NCI-H526 (cell line): ENCODE measurements around the gene IL12RB2.

Experiments used
- DNase-seq, 2 experiments: peaks; one replicate each; lab custom pipeline; 2025; lab: John Stamatoyannopoulos, UW

IL12RB2 gene

GRCh38 chr1:67307251-67308060, at the start of gene IL12RB2:
TSS of gene IL12RB2 (plus strand) at chr1:67307873. CDS start at chr1:67320369, 12,496 bp downstream.
- peak; percentile 57 to 73 for DNase-seq

- peak in 1 of 2 experiments; percentile 15 for DNase-seq
Observed at GRCh38 chr1:67261680-67262079, 46.0 kb upstream of the IL12RB2 start.

- no peak for DNase-seq
Observed at GRCh38 chr1:67262735-67263134, 44.9 kb upstream of the IL12RB2 start.

GRCh38 chr1:67264152-67264551, 43.5 kb upstream of the IL12RB2 start:
- no peak for DNase-seq

GRCh38 chr1:67264899-67265298, 42.8 kb upstream of the IL12RB2 start:
- no peak for DNase-seq

- DNase-seq, result no peak
Observed at GRCh38 chr1:67269061-67269460, 38.6 kb upstream of the IL12RB2 start.

GRCh38 chr1:67270541-67270940, 37.1 kb upstream of the IL12RB2 start:
- no peak for DNase-seq

- no peak for DNase-seq
Observed at GRCh38 chr1:67273591-67273990, 34.1 kb upstream of the IL12RB2 start.

- DNase-seq, result peak in 1 of 2 experiments; percentile 41
Observed at GRCh38 chr1:67274623-67275325, 32.9 kb upstream of the IL12RB2 start.

GRCh38 chr1:67280696-67281095, 27.0 kb upstream of the IL12RB2 start:
- no peak for DNase-seq

- DNase-seq, result no peak
Observed at GRCh38 chr1:67281244-67281643, 26.4 kb upstream of the IL12RB2 start.

- no peak for DNase-seq
Observed at GRCh38 chr1:67285780-67286488, 21.7 kb upstream of the IL12RB2 start.

- no peak for DNase-seq
Observed at GRCh38 chr1:67290236-67290635, 17.4 kb upstream of the IL12RB2 start.

- no peak for DNase-seq
Observed at GRCh38 chr1:67294836-67295617, 12.6 kb upstream of the IL12RB2 start.

- DNase-seq, result peak in 1 of 2 experiments; percentile 18
Observed at GRCh38 chr1:67298762-67299161, 8.9 kb upstream of the IL12RB2 start.

GRCh38 chr1:67299296-67299695, 8.4 kb upstream of the IL12RB2 start:
- no peak for DNase-seq

GRCh38 chr1:67300561-67300960, 7.1 kb upstream of the IL12RB2 start:
- no peak for DNase-seq

GRCh38 chr1:67304023-67304422, 3.6 kb upstream of the IL12RB2 start:
- DNase-seq, result no peak

GRCh38 chr1:67306547-67306946, 1.1 kb upstream of the IL12RB2 start:
- no peak for DNase-seq

- peak in 1 of 2 experiments; percentile 49 for DNase-seq
Observed at GRCh38 chr1:67308136-67308535, 463 bp downstream of the IL12RB2 start.

GRCh38 chr1:67312615-67313014, 4.9 kb downstream of the IL12RB2 start:
- DNase-seq, result no peak
